ENCODE results near the gene COQ4.

Gene COQ4

GRCh38 chr9:128372784-128373183 is 50.1 kb downstream of the COQ4 start:
- DNase-seq (ENCODE audit: low read depth) = no peak

- no peak for DNase-seq (ENCODE audit: low read depth)
These were observed 51.6 kb downstream of the COQ4 start for GRCh38 chr9:128374221-128374675.

GRCh38 chr9:128375865-128376264 is 53.2 kb downstream of the COQ4 start:
- DNase-seq (ENCODE audit: low read depth) = no peak

GRCh38 chr9:128382261-128382660 is 59.6 kb downstream of the COQ4 start:
- no peak for DNase-seq (ENCODE audit: low read depth)

GRCh38 chr9:128383007-128383753 is 60.5 kb downstream of the COQ4 start:
- no peak for DNase-seq (ENCODE audit: low read depth)

Data from activated T-cell treated with anti-CD3 and anti-CD28 coated beads for 24 hours (primary cell).